SK-N-MC (cell line): Measurements from ENCODE around the gene LIN54.
A peak's percentile ranks its signal among the peaks of the same experiment; 100 is the strongest.

Source experiments
- EZH2 ChIP-seq: fragments of 200-600 bp; sonication (generic); IDR thresholded peaks from one replicate; pipeline ENCODE4 v1.6.1; 2017; ENCODE audit warnings: antibody characterized with exemption
- POLR2AphosphoS5 ChIP-seq: IDR thresholded peaks from 2 replicates; pipeline ENCODE4 v1.6.1; 2012; ENCODE audit warnings: mild to moderate bottlenecking, low read depth, low read length, borderline replicate concordance

DNA sequence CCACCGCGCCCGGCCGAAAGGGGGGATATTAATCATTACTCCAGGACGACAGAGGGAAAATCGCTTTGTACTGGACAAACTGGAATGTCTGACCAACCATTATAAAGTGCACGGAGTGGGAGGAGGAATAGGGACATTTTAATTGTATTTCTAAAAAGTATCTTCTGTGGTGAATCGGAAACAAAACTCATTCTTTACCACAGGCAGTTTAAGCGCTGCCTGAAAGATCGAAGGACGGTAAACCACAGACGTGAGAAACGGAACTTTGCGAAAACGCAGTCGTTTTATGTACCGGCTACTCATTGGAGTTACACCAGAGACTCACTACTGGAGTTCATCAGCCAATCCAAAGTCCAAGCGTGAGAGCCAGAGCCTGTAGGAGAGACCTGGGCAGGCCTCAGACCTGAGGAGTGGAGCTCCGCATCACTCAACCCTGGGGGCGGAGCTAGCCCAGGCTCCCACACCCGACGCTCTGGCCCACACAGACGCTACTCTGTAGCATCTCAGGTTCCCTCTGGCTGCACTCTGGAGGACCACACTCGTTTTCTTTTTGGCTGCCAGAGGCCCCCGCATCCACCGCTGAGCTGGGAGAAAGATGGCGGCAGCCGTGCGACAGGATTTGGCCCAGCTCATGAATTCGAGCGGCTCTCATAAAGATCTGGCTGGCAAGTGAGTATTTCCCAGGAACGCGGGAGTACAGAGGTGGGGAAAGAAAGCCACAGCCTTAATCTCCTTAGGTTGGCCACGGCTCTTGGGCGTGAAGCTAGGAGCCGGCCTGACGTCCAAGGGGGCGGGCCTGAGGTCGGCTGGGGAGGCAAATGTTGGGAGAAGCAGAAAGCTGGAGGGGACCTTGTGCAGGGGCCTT, 24.2 kb upstream of the LIN54 start, which contains the start of gene COPS4:
- TF ChIP-seq EZH2, result no peak
- peak; percentile 87 for TF ChIP-seq POLR2AphosphoS5
